ENCODE data around the gene BCORL1.

GRCh38 chrX:129958083-129958465 lies 24.4 kb upstream of the BCORL1 start:
- TF ChIP-seq, protein P1, sequence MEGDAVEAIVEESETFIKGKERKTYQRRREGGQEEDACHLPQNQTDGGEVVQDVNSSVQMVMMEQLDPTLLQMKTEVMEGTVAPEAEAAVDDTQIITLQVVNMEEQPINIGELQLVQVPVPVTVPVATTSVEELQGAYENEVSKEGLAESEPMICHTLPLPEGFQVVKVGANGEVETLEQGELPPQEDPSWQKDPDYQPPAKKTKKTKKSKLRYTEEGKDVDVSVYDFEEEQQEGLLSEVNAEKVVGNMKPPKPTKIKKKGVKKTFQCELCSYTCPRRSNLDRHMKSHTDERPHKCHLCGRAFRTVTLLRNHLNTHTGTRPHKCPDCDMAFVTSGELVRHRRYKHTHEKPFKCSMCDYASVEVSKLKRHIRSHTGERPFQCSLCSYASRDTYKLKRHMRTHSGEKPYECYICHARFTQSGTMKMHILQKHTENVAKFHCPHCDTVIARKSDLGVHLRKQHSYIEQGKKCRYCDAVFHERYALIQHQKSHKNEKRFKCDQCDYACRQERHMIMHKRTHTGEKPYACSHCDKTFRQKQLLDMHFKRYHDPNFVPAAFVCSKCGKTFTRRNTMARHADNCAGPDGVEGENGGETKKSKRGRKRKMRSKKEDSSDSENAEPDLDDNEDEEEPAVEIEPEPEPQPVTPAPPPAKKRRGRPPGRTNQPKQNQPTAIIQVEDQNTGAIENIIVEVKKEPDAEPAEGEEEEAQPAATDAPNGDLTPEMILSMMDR (IDR thresholded peaks at IDR 0.05) = no peak
- TF ChIP-seq EP300 (IDR thresholded peaks at IDR 0.05) (no peak), POLR2A (IDR thresholded peaks at IDR 0.05; ENCODE audit: low read depth) (no peak), POLR2AphosphoS5 (IDR thresholded peaks at IDR 0.05) (no peak)
